ENCODE data around the gene MOB2. TPM values are rescaled to one million over a fixed set of nuclear protein-coding genes. Genes with fewer than 3 reads are reported as not detected.

MOB2 gene
- total RNA-seq, 1 donor from 2014 or later: 34.1 TPM

DNA sequence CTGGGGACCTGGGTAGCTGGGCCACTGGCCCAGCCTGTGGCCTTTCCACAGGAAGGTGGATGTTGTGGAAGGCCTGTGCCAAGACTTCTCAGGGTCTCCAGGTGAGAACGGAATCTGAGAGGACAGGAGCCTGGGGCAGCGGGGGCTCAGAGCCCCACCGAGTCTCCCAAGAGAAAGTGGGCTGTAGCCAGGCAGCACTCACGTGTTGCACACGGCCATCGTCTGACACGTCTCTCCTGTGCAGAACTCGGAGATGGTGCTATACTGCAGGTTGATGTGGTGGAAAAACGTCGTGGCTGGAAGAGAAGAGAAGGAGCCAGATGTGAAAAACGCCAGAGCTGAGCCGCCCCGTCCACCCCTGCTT is 6.4 kb downstream of the MOB2 start:
- intact Hi-C loops (cut with DNase I): no loop called here
- H3K27ac ChIP-seq: peak overlapping the region; percentile 78
- H3K27me3 ChIP-seq: no peaks in the 10 kb centered on the region
- no peak for DNase-seq (ENCODE audit: extremely low spot score in 2 of 2)
- H3K36me3 ChIP-seq: peaks cover 0 to 32% of the 10 kb centered on the region in 2 donors
- H3K4me1 ChIP-seq: peaks cover 28% of the 10 kb centered on the region
- H3K9me3 ChIP-seq: no peaks in the 10 kb centered on the region
- no peak overlapping the region for H3K4me3 ChIP-seq
- TF ChIP-seq POLR2AphosphoS5 (IDR thresholded peaks at IDR 0.05; ENCODE audit: insufficient read depth in 1 of 2, low read depth in 1 of 2) (no peak), POLR2A (IDR thresholded peaks at IDR 0.05) (no peak)
- TF ChIP-seq, protein P1, sequence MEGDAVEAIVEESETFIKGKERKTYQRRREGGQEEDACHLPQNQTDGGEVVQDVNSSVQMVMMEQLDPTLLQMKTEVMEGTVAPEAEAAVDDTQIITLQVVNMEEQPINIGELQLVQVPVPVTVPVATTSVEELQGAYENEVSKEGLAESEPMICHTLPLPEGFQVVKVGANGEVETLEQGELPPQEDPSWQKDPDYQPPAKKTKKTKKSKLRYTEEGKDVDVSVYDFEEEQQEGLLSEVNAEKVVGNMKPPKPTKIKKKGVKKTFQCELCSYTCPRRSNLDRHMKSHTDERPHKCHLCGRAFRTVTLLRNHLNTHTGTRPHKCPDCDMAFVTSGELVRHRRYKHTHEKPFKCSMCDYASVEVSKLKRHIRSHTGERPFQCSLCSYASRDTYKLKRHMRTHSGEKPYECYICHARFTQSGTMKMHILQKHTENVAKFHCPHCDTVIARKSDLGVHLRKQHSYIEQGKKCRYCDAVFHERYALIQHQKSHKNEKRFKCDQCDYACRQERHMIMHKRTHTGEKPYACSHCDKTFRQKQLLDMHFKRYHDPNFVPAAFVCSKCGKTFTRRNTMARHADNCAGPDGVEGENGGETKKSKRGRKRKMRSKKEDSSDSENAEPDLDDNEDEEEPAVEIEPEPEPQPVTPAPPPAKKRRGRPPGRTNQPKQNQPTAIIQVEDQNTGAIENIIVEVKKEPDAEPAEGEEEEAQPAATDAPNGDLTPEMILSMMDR (IDR thresholded peaks at IDR 0.05): no peak

GRCh38 chr11:1479678-1480118 is 6.9 kb downstream of the MOB2 start:
- Histone ChIP-seq H3K27me3 (no peaks in the 10 kb centered on the region), H3K4me1 (peaks cover 23% of the 10 kb centered on the region), H3K9me3 (no peaks in the 10 kb centered on the region), H3K27ac (peak overlapping the region; percentile 1), H3K36me3 (peaks cover 0 to 36% of the 10 kb centered on the region in 2 donors), H3K4me3 (no peak overlapping the region)
- TF ChIP-seq POLR2AphosphoS5 (IDR thresholded peaks at IDR 0.05; ENCODE audit: insufficient read depth in 1 of 2, low read depth in 1 of 2): no peak
- TF ChIP-seq, protein P1 (IDR thresholded peaks at IDR 0.05): no peak
- intact Hi-C loops (cut with DNase I): no loop called here
- DNase-seq (ENCODE audit: extremely low spot score in 2 of 2): no peak

GRCh38 chr11:1479006-1479677 is 7.4 kb downstream of the MOB2 start:
- TF ChIP-seq, protein P1 (IDR thresholded peaks at IDR 0.05): no peak
- TF ChIP-seq POLR2AphosphoS5 (IDR thresholded peaks at IDR 0.05; ENCODE audit: insufficient read depth in 1 of 2, low read depth in 1 of 2) (no peak), POLR2A (IDR thresholded peaks at IDR 0.05) (no peak)
- peaks cover 19% of the 10 kb centered on the region for H3K4me1 ChIP-seq
- no peak overlapping the region for H3K4me3 ChIP-seq
- H3K9me3 ChIP-seq: no peaks in the 10 kb centered on the region
- intact Hi-C loops (cut with DNase I): no loop called here
- peaks cover 0 to 40% of the 10 kb centered on the region in 2 donors for H3K36me3 ChIP-seq
- no peak for DNase-seq (ENCODE audit: extremely low spot score in 2 of 2)
- H3K27me3 ChIP-seq: no peaks in the 10 kb centered on the region
- peak overlapping the region; percentile 1 for H3K27ac ChIP-seq

- peaks cover 0 to 46% of the 10 kb centered on the region in 2 donors for H3K36me3 ChIP-seq
- H3K4me3 ChIP-seq: no peak overlapping the region
- peaks cover 14% of the 10 kb centered on the region for H3K4me1 ChIP-seq
- no peaks in the 10 kb centered on the region for H3K27me3 ChIP-seq
- H3K27ac ChIP-seq: no peak overlapping the region
- TF ChIP-seq, protein P1 (IDR thresholded peaks at IDR 0.05): no peak
- TF ChIP-seq POLR2AphosphoS5 (IDR thresholded peaks at IDR 0.05; ENCODE audit: insufficient read depth in 1 of 2, low read depth in 1 of 2): no peak
- TF ChIP-seq POLR2A (IDR thresholded peaks at IDR 0.05): no peak
- H3K9me3 ChIP-seq: no peaks in the 10 kb centered on the region
- intact Hi-C loops (cut with DNase I): no loop called here
- no peak for DNase-seq (ENCODE audit: extremely low spot score in 2 of 2)
Observed at GRCh38 chr11:1478544-1478943, 8.0 kb downstream of the MOB2 start.

DNA sequence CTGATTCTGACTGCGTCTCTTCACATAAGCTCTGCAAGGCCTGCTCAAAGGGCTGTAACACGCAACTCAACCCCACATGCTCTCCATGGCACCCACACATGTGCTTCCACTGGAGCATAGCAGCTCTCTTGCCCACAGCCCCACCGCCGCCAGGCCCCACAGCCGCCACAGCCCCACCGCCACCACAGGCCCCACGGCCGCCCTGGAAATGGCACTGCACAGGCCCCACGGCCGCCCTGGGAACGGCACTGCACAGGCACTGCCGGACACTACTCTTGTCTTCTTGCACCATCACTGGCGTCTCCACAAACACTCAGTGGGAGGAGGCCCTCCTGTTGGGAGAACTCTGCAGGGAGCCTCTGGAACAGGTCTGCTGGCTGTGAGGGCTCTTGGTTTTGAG is 8.6 kb downstream of the MOB2 start:
- Histone ChIP-seq H3K4me1 (peaks cover 9% of the 10 kb centered on the region), H3K27ac (no peak overlapping the region), H3K27me3 (no peaks in the 10 kb centered on the region), H3K4me3 (no peak overlapping the region), H3K9me3 (no peaks in the 10 kb centered on the region), H3K36me3 (peaks cover 0 to 47% of the 10 kb centered on the region in 2 donors)
- intact Hi-C loops (cut with DNase I): no loop called here
- TF ChIP-seq POLR2AphosphoS5 (IDR thresholded peaks at IDR 0.05; ENCODE audit: insufficient read depth in 1 of 2, low read depth in 1 of 2) (no peak), POLR2A (IDR thresholded peaks at IDR 0.05) (no peak)
- TF ChIP-seq, protein P1 (IDR thresholded peaks at IDR 0.05): no peak
- DNase-seq (ENCODE audit: extremely low spot score in 2 of 2): no peak

All from vagina (tissue), 2 donors.